ENCODE data around the gene TASP1.
"Not testable (repeated sequence)": the region's sequence is repeated elsewhere in the genome, so short reads cannot be mapped to it uniquely, and the experiment has no call there.

GRCh38 chr20:13619415-13619814, 19.3 kb downstream of the TASP1 start:
- TF ChIP-seq EZH2 (IDR thresholded peaks at IDR 0.05; ENCODE audit: insufficient read depth, poor library complexity, severe bottlenecking); EZH2phosphoT487 (IDR thresholded peaks at IDR 0.05; ENCODE audit: insufficient read depth, low read depth): not testable (repeated sequence)
